Osteocyte (in vitro differentiated cells): Measurements from ENCODE around the gene TOM1. TPM values are rescaled to one million over a fixed set of nuclear protein-coding genes. Genes with fewer than 3 reads are reported as not detected.

Source experiments
- DNase-seq: peaks from one replicate; pipeline ENCODE4 v3.0.0; 2021; ENCODE audit warnings: mixed read lengths; ENCODE audit not compliant: unreplicated experiment; ENCODE audit errors: extremely low spot score
- H3K27ac Mint-ChIP-seq: one replicate; pipeline ENCODE4 v1.8.0; 2021; ENCODE audit warnings: mild to moderate bottlenecking, mixed read lengths; ENCODE audit not compliant: unreplicated experiment
- H3K27me3 Mint-ChIP-seq: one replicate; pipeline ENCODE4 v1.8.0; 2021; ENCODE audit warnings: mixed read lengths; ENCODE audit not compliant: unreplicated experiment
- H3K36me3 Mint-ChIP-seq: one replicate; pipeline ENCODE4 v1.8.0; 2021; ENCODE audit warnings: mixed read lengths; ENCODE audit not compliant: unreplicated experiment
- H3K4me1 Mint-ChIP-seq: one replicate; pipeline ENCODE4 v1.8.0; 2021; ENCODE audit warnings: mixed read lengths; ENCODE audit not compliant: unreplicated experiment
- H3K4me3 Mint-ChIP-seq: one replicate; pipeline ENCODE4 v1.8.0; 2021; ENCODE audit warnings: mild to moderate bottlenecking, moderate library complexity, mixed read lengths; ENCODE audit not compliant: unreplicated experiment
- H3K9me3 Mint-ChIP-seq: one replicate; pipeline ENCODE4 v1.8.0; 2021; ENCODE audit warnings: mixed read lengths; ENCODE audit not compliant: unreplicated experiment
- total RNA-seq: library from RNA; stranded (reverse); gene quantifications from 2 replicates; pipeline ENCODE4 v1.2.1, GENCODE V29; 2021
- TF ChIP-seq, protein P1 (sequence below): fragments of 200-600 bp; sonication (generic); IDR thresholded peaks from 2 replicates; pipeline ENCODE4 v1.5.0; 2021; ENCODE audit warnings: antibody characterized with exemption, mild to moderate bottlenecking, moderate library complexity

The TOM1 gene
- total RNA-seq, 1 donor from 2014 or later: 55.5 TPM

DNA sequence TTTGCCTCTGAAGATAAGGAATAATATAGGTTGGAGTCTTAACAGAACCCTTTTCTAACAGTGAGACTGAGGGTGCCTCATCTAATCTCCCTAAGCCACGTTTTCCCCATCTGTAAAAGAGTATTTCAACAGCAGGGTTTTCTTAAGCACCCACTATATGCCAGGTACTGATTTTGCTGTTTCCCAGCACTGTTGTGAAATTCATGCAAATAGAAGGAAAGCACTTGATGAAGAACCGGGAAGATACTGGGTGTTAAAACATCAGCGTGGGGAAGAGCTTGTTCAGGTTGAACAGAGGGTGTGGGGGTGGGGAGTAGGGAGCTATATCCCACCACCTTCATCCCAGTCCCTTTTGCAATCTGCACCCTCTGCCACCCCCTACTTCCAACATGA, 84.0 kb downstream of the TOM1 start:
- TF ChIP-seq, protein P1, sequence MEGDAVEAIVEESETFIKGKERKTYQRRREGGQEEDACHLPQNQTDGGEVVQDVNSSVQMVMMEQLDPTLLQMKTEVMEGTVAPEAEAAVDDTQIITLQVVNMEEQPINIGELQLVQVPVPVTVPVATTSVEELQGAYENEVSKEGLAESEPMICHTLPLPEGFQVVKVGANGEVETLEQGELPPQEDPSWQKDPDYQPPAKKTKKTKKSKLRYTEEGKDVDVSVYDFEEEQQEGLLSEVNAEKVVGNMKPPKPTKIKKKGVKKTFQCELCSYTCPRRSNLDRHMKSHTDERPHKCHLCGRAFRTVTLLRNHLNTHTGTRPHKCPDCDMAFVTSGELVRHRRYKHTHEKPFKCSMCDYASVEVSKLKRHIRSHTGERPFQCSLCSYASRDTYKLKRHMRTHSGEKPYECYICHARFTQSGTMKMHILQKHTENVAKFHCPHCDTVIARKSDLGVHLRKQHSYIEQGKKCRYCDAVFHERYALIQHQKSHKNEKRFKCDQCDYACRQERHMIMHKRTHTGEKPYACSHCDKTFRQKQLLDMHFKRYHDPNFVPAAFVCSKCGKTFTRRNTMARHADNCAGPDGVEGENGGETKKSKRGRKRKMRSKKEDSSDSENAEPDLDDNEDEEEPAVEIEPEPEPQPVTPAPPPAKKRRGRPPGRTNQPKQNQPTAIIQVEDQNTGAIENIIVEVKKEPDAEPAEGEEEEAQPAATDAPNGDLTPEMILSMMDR: no peak
- peaks cover 30% of the 10 kb centered on the region for H3K4me1 Mint-ChIP-seq
- H3K36me3 Mint-ChIP-seq: peaks cover 13% of the 10 kb centered on the region
- no peak for DNase-seq
- no peaks in the 10 kb centered on the region for H3K27me3 Mint-ChIP-seq
- no peak overlapping the region for H3K4me3 Mint-ChIP-seq
- no peak overlapping the region for H3K27ac Mint-ChIP-seq
- no peaks in the 10 kb centered on the region for H3K9me3 Mint-ChIP-seq

DNA sequence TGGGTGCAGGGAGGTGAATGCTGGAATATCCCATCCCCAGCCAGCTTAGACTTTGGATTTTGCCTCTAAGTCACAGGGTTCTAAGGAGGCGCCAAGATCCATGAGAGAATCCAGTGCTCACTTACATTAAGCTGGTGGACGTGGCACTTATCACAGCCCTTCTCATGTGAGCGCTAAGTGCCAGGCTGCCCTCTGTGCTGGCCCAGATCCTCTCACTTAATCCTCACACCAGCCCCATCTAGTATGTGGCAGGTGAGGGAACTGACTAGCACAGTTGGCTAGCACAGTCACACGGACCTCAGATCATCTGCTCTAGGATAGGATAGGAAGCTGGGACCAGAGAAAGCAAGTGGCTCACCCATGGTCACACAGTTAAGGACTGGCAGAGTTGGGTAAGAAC, 84.8 kb downstream of the TOM1 start:
- peaks cover 27% of the 10 kb centered on the region for H3K4me1 Mint-ChIP-seq
- H3K27ac Mint-ChIP-seq: no peak overlapping the region
- no peak for DNase-seq
- peak overlapping the region; percentile 38 for H3K4me3 Mint-ChIP-seq
- no peaks in the 10 kb centered on the region for H3K9me3 Mint-ChIP-seq
- TF ChIP-seq, protein P1: no peak
- H3K36me3 Mint-ChIP-seq: peaks cover 15% of the 10 kb centered on the region
- H3K27me3 Mint-ChIP-seq: no peaks in the 10 kb centered on the region

DNA sequence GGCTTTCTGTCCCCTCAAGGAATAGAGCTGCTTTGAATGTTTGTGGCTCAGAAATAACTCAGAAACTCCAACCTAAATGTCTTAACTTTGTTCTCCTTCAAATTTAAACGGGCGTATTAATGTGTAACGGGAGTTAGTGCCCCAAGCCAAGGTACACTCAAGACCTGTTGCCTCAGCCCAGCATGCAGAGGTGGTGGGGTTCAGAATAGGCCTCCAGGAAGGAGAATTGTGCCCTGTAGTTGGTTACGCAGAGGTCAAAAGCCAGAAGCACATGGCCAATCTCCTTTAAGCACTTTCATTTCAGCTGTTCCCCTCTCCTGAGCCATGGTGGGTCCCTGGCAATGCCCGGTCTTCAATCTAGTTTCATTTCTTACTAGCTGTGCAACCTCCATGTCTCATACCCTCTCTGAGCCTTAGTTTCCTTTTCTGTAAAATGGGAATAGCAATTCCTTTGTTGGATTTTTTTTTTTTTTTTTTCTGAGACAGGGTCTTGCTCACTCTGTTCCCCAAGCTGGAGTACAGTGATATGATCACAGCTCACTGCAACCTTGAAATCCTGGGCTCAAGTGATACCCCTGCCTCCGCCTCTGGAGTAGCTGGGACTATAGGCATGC, 85.4 kb downstream of the TOM1 start:
- peaks cover 21% of the 10 kb centered on the region for H3K36me3 Mint-ChIP-seq
- H3K27me3 Mint-ChIP-seq: no peaks in the 10 kb centered on the region
- no peak for DNase-seq
- no peaks in the 10 kb centered on the region for H3K9me3 Mint-ChIP-seq
- H3K4me1 Mint-ChIP-seq: peaks cover 24% of the 10 kb centered on the region
- TF ChIP-seq, protein P1: no peak
- H3K4me3 Mint-ChIP-seq: no peak overlapping the region
- no peak overlapping the region for H3K27ac Mint-ChIP-seq

DNA sequence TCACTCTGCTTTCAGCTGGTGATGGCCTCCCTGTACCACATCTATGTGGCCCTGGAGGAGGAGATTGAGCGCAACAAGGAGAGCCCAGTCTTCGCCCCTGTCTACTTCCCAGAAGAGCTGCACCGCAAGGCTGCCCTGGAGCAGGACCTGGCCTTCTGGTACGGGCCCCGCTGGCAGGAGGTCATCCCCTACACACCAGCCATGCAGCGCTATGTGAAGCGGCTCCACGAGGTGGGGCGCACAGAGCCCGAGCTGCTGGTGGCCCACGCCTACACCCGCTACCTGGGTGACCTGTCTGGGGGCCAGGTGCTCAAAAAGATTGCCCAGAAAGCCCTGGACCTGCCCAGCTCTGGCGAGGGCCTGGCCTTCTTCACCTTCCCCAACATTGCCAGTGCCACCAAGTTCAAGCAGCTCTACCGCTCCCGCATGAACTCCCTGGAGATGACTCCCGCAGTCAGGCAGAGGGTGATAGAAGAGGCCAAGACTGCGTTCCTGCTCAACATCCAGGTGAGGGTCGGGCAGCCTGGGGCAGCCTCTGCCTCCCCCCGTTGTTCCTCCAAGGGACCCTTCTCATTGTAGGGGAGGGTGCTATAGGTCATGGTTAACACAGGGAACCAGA, 87.1 kb downstream of the TOM1 start:
- Mint-ChIP-seq H3K4me1 (peaks cover 10% of the 10 kb centered on the region), H3K27me3 (no peaks in the 10 kb centered on the region), H3K9me3 (no peaks in the 10 kb centered on the region), H3K4me3 (no peak overlapping the region), H3K27ac (no peak overlapping the region), H3K36me3 (peaks cover 23% of the 10 kb centered on the region)
- TF ChIP-seq, protein P1: no peak
- no peak for DNase-seq

DNA sequence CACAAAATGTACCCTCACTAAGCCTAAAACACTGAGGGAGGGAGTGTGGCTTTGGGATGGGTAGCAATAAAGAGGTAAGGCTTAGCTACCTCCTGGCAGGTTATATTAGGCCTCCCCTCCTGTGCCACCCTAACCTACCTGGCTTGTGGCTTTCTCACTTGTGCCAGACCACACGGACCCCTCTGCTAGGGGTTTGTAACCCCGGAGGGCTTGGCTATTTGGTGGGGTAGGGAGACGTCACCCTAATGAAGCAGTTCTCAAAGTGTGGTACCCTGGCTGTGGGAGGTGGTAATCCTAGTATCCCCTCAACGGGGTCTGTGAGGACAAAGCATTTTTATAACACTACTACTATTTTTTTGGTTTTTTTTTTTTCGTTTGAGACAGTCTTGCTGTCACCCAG, 91.2 kb downstream of the TOM1 start:
- no peaks in the 10 kb centered on the region for H3K27me3 Mint-ChIP-seq
- peaks cover 34% of the 10 kb centered on the region for H3K36me3 Mint-ChIP-seq
- H3K4me3 Mint-ChIP-seq: no peak overlapping the region
- TF ChIP-seq, protein P1: no peak
- H3K9me3 Mint-ChIP-seq: no peaks in the 10 kb centered on the region
- peaks cover 5% of the 10 kb centered on the region for H3K4me1 Mint-ChIP-seq
- DNase-seq: no peak
- no peak overlapping the region for H3K27ac Mint-ChIP-seq
